Fibroblast of lung (primary cell): ENCODE data around the gene RNF2. TPM values are rescaled to one million over a fixed set of nuclear protein-coding genes. Genes with fewer than 3 reads are reported as not detected.

Source experiments
- DNase-seq, 2 donors: peaks; one replicate each; pipeline versions ENCODE4 v3.0.0 to v3.0.0-alpha.2; 2010; ENCODE audit warnings: low read depth in 2 of 2
- H2AFZ ChIP-seq: 2 replicates; pipeline ENCODE4 v1.5.1; 2012; ENCODE audit warnings: low read length, control low read depth, inconsistent platforms
- H3K27ac ChIP-seq: 2 replicates; pipeline ENCODE4 v1.5.1; 2011; ENCODE audit warnings: low read length, control low read depth; ENCODE audit not compliant: insufficient read depth
- H3K27me3 ChIP-seq: 2 replicates; pipeline ENCODE4 v1.5.1; 2011; ENCODE audit warnings: mild to moderate bottlenecking, low read length; ENCODE audit not compliant: control insufficient read depth, insufficient read depth
- H3K36me3 ChIP-seq: 2 replicates; pipeline ENCODE4 v1.5.1; 2011; ENCODE audit warnings: low read length; ENCODE audit not compliant: control insufficient read depth, insufficient read depth
- H3K4me1 ChIP-seq: 2 replicates; pipeline ENCODE4 v1.5.1; 2011; ENCODE audit warnings: low read length; ENCODE audit not compliant: control insufficient read depth, insufficient read depth; ENCODE audit errors: extremely low read depth
- H3K4me2 ChIP-seq: 2 replicates; pipeline ENCODE4 v1.5.1; 2011; ENCODE audit warnings: low read length, control low read depth; ENCODE audit not compliant: insufficient read depth; ENCODE audit errors: extremely low read depth
- H3K4me3 ChIP-seq, 4 experiments: fragments of 200-600 bp in 1 of 4; sonication (generic) in 1 of 4; replicated peaks in 1 of 4; 2 replicates each; pipeline ENCODE4 v1.5.1; 2011 to 2016; ENCODE audit warnings: low read length in 4 of 4, low read depth in 3 of 4, mild to moderate bottlenecking in 3 of 4, control low read depth in 2 of 4, inconsistent platforms in 1 of 4, mixed read lengths in 1 of 4; ENCODE audit not compliant: insufficient read depth in 1 of 4; ENCODE audit errors: control extremely low read depth in 1 of 4
- H3K79me2 ChIP-seq: 2 replicates; pipeline ENCODE4 v1.5.1; 2012; ENCODE audit warnings: mild to moderate bottlenecking, low read length, inconsistent platforms; ENCODE audit not compliant: control insufficient read depth, insufficient read depth
- H3K9ac ChIP-seq: 2 replicates; pipeline ENCODE4 v1.5.1; 2011; ENCODE audit warnings: mild to moderate bottlenecking, low read length, control low read depth; ENCODE audit not compliant: insufficient read depth
- H3K9me3 ChIP-seq: 2 replicates; pipeline ENCODE4 v1.5.1; 2012; ENCODE audit warnings: low read depth, low read length; ENCODE audit not compliant: control insufficient read depth, insufficient read depth
- H4K20me1 ChIP-seq: 2 replicates; pipeline ENCODE4 v1.5.1; 2011; ENCODE audit warnings: low read length; ENCODE audit not compliant: control insufficient read depth, insufficient read depth; ENCODE audit errors: extremely low read depth
- CTCF ChIP-seq, 2 donors: IDR thresholded peaks in 1 of 2; conservative IDR thresholded peaks in 1 of 2; 1 replicate in 1 of 2; 2 replicates in 1 of 2; pipeline ENCODE4 v1.5.1; 2011 to 2012; ENCODE audit warnings: low read length in 2 of 2, control low read depth in 1 of 2, inconsistent platforms in 1 of 2, low read depth in 1 of 2, mild to moderate bottlenecking in 1 of 2
- EZH2 ChIP-seq: IDR thresholded peaks from 2 replicates; pipeline ENCODE4 v1.5.1; 2012; ENCODE audit warnings: low read length, control low read depth, mild to moderate bottlenecking; ENCODE audit errors: missing control alignments
- polyA plus RNA-seq, 2 donors: library from polyadenylated mRNA; depleted of rRNA in 1 of 2; stranded (reverse) in 1 of 2; unstranded in 1 of 2; fragments of >200 nt; gene quantifications; 2 replicates each; pipeline ENCODE4 v1.2.1, GENCODE V29; 2011 to 2012; ENCODE audit warnings: missing spikeins in 1 of 2
- total RNA-seq: library from RNA; depleted of rRNA; stranded (reverse); fragments of >200 nt; gene quantifications from 2 replicates; pipeline ENCODE4 v1.2.1, GENCODE V29; 2014

RNF2 gene
- total and polyA plus RNA-seq, 2 donors (not counting 1 experiment from before 2014, with no cell fraction given), result 19.7 to 40.6 TPM

DNA sequence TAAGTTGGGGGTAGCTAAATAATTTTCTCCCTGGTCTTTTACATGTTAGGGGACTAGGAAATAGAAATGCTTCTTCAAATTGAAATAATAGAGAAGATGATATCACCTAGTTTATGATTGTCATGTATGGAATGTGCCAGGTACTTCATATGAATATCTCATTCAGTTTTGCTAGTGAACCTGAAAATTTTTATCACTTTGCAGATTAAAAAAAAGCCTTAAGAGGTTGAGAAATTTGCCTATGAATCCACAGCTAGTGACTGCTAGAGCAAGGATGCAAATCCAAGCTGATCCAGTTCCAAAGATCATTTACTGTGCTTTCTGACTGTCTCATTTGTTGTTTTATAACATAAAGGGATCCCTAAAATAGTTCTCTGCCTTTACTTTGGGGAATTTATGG lies 24.7 kb downstream of the RNF2 start:
- Histone ChIP-seq H3K27ac (no peak overlapping the region), H3K4me3 (no peak overlapping the region), H3K27me3 (no peaks in the 10 kb centered on the region), H3K9ac (no peak overlapping the region), H3K79me2 (peaks cover 4% of the 10 kb centered on the region), H2AFZ (no peak overlapping the region), H3K9me3 (no peaks in the 10 kb centered on the region), H3K4me2 (no peak overlapping the region), H3K36me3 (no peaks in the 10 kb centered on the region), H3K4me1 (no peaks in the 10 kb centered on the region), H4K20me1 (no peaks in the 10 kb centered on the region)
- no peak for DNase-seq
- TF ChIP-seq CTCF (conservative IDR thresholded peaks at IDR 0.05 in 1 of 2, IDR thresholded peaks at IDR 0.05 in 1 of 2; ENCODE audit: low read depth in 1 of 2, low read length in 2 of 2) (no peak), EZH2 (no peak)

DNA sequence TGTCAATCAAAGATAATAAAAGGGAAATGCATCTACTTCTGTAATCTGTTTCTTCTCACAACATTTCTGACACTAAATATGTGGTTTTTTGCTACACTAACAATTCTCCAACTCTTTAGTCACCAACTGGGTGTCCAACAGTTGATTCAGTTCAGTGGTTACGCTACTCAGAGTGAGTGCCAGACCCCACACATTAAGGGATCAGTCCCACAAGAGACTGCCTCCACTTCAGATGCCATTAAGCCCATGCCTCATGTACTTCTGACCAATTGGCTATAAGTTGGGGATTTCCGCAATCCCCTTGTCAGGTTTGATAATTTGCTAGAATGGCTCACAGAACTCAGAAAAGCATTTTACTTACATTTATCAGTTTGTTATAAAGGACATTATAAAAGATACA lies 28.4 kb downstream of the RNF2 start:
- no peaks in the 10 kb centered on the region for H3K27me3 ChIP-seq
- no peak overlapping the region for H3K4me2 ChIP-seq
- H3K36me3 ChIP-seq, result no peaks in the 10 kb centered on the region
- H3K9me3 ChIP-seq, result no peaks in the 10 kb centered on the region
- no peak overlapping the region for H2AFZ ChIP-seq
- H3K79me2 ChIP-seq, result peaks cover 5% of the 10 kb centered on the region
- no peak overlapping the region for H3K9ac ChIP-seq
- peak in 1 of 2 donors; percentile 78 for DNase-seq
- no peak overlapping the region for H3K27ac ChIP-seq
- no peaks in the 10 kb centered on the region for H4K20me1 ChIP-seq
- H3K4me1 ChIP-seq, result no peaks in the 10 kb centered on the region
- no peak for TF ChIP-seq EZH2
- no peak overlapping the region for H3K4me3 ChIP-seq

DNA sequence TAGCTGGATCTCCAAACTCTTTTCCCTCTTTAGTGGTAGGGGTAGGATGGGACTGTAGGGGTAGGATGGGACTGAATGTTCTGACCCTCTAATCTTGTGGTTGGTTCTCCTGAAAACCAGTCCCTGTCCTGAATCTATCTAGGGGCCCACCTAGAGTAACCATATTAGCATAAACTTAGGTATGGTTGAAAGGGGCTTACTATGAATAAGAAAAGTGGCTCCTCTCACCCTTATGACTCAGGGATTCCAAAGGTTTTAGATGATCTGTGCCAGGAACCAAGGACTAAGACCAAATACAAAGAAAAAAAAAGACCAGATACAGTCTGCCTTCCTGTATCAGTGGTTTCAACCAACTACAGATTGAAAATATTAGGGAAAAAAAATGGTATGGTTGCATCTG lies 28.9 kb downstream of the RNF2 start:
- Histone ChIP-seq H2AFZ (no peak overlapping the region), H3K79me2 (peaks cover 5% of the 10 kb centered on the region), H3K9ac (no peak overlapping the region), H3K4me2 (no peak overlapping the region), H3K36me3 (no peaks in the 10 kb centered on the region), H3K9me3 (no peaks in the 10 kb centered on the region), H3K4me3 (no peak overlapping the region), H3K27ac (no peak overlapping the region), H3K27me3 (no peaks in the 10 kb centered on the region), H3K4me1 (no peaks in the 10 kb centered on the region), H4K20me1 (no peaks in the 10 kb centered on the region)
- peak in 1 of 2 donors; percentile 66 for DNase-seq
- TF ChIP-seq EZH2, result no peak
- no peak for TF ChIP-seq CTCF (conservative IDR thresholded peaks at IDR 0.05 in 1 of 2, IDR thresholded peaks at IDR 0.05 in 1 of 2; ENCODE audit: low read depth in 1 of 2, low read length in 2 of 2)
